ENCODE results near the gene SLC25A51.
A peak's percentile ranks its signal among the peaks of the same experiment; 100 is the strongest.

SLC25A51 gene

GRCh38 chr9:37936965-37937364 is 33.0 kb upstream of the SLC25A51 start:
- DNase-seq, result no peak

DNA sequence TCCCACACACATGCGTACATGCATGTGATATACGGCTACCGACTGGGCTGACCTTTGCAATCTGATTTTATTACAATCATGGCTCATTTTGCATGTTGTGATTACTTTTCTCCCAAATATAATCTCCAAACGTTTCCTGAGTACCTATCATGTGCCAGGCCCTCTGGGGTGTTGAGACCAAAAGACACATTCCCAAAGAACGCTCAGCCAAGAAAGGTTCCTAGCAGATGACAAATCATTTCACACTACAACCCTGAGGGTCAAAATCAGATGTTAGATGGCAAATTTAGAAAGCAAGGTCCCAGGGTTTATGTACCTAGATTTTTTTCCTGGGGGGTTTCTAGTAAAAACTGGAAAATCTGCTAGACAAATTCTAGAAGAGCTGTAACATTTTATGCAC is 32.4 kb upstream of the SLC25A51 start:
- DNase-seq, result no peak

- DNase-seq, result no peak
Measured at GRCh38 chr9:37935096-37935495, 31.2 kb upstream of the SLC25A51 start.

- no peak for DNase-seq
Measured at GRCh38 chr9:37931592-37931991, 27.7 kb upstream of the SLC25A51 start.

GRCh38 chr9:37929441-37929895 is 25.5 kb upstream of the SLC25A51 start:
- no peak for DNase-seq

GRCh38 chr9:37928552-37929430 is 24.9 kb upstream of the SLC25A51 start:
- DNase-seq, result no peak

GRCh38 chr9:37927601-37928551 is 23.9 kb upstream of the SLC25A51 start:
- no peak for DNase-seq

DNA sequence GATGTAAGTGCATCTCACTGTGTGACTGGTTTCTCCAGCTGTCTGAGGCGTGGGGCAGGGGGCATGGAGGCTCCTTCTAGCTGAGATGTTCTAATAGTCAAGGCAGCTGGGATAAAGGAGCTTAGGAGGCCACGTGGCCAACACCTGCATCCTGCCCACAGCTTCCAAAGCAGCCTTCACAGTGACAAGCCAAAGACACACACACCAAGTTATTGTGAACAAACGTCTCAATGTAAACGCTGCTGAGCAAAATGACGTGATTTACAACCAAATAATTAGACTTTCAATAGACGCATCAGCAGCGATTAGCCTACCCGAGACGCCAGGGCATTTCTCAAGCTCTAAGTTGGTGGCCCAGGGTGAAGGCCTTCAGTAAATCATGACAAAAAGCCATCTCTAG is 23.2 kb upstream of the SLC25A51 start:
- DNase-seq, result no peak

DNA sequence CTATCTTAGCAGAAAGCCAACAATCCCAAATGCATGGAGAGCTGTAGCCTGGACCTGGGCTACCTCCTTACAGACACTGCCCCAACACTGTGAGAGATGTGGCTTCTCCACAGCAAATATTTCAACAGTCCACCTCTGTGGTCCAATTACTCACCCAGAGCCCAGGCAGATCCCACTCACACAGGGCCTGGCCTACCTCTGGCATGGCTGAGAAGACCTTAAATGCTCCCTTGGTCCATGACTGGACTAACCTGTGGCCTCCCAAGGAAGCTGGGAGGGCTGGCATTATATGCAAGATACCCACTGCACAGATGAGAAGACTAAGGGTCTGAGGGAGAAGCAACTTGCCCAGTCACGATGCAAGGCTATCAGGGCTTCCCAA is 22.8 kb upstream of the SLC25A51 start:
- no peak for DNase-seq

DNA sequence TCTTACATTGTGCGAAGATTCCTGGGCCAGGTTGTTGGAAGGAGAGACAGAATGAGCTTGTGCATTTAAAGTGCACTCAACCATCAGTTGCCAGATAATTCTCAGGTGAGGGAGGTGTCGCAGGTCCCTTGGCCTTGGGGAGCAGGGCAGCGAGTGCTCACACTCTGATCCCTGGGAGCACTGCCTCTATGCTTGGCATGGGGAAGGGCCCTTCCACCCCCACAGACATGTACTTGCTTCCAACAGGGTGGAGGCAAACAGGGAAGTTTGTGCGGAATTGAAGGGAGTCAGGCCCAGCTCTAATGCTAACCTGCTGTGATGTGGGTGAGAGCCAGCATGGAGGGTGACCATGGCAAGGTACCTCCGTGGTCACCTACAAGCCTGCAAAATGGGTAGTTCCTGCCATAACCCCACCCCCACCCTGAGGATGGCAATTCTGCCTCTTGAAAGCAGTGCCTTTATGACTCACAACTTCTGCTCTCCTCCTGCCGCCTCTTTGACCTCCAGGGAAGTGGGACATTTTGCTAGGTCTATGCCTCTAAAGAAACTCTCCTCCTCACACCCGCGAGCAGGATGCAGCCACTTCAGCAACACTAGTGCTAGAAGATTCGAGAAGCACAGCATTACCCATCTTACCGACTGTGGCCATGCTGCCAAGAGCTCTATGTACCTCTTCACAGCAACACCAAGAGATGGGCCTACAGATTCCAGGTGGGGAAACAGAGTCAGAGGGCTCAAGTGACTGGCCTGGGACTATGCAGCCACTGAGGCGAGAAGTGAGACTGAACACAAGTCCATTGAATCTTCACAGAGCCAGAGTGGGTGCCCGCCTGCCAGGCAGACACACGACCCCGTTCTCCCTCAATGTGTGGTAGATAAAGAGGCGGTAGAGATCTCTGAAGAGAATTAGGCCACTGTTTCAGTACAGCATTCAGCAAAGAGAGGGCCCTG is 22.1 kb upstream of the SLC25A51 start:
- no peak for DNase-seq

DNA sequence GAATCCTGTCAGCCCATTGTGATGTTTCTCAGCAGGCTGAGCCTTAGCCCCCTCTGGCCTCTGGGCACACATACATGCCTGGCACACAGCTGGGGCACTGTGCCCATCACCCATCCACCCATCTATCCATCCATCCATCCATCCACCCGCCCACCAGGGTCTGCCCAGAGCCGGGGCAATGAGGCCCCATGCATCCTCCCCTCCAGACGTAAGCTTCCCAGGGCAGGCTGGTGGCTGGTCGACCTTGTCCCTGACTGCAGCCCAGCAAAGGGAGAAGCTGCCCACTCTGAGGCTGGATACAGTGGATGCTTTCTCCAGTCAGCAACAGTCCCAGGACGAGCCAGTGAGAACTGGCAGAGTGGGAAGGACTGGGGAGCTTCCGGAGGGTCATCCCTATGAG is 21.1 kb upstream of the SLC25A51 start:
- DNase-seq, result no peak

- no peak for DNase-seq
Measured at GRCh38 chr9:37924538-37924937, 20.6 kb upstream of the SLC25A51 start.

- no peak for DNase-seq
Measured at GRCh38 chr9:37923796-37924427, 20.0 kb upstream of the SLC25A51 start.

DNA sequence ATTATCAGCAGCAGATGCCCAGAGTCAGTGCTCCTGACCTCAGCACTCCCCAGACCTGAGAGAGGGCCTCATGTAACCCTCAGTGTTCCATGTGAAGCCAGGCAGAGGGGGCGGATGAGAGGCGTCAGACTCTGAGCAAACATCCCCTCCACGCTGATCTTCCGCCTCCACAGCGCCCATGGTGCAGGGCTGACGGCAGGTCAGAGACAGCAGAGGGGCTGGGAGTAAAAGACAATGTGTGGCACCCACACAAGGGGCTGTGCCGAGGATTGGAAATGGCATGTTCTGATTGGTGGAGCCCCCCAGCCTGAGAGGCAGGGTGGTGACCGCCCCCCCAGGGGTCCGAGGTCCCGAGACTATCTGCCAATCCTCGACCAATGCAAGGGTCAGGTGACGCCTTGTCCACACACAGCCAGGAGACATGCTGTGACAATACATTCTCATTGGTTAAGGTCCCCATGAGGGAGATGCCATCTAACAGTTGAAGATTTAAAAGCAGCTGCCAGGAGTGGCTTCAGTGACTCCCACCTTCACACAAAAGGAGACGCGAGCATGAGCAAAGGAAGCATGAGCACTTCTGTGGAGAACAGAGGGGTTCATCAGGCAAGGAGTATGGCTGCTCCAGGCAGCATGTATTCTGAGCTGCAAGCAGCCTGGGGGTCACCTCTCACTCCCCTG is 19.3 kb upstream of the SLC25A51 start:
- no peak for DNase-seq

GRCh38 chr9:37922363-37923117 is 18.6 kb upstream of the SLC25A51 start:
- DNase-seq, result peak; percentile 25

DNA sequence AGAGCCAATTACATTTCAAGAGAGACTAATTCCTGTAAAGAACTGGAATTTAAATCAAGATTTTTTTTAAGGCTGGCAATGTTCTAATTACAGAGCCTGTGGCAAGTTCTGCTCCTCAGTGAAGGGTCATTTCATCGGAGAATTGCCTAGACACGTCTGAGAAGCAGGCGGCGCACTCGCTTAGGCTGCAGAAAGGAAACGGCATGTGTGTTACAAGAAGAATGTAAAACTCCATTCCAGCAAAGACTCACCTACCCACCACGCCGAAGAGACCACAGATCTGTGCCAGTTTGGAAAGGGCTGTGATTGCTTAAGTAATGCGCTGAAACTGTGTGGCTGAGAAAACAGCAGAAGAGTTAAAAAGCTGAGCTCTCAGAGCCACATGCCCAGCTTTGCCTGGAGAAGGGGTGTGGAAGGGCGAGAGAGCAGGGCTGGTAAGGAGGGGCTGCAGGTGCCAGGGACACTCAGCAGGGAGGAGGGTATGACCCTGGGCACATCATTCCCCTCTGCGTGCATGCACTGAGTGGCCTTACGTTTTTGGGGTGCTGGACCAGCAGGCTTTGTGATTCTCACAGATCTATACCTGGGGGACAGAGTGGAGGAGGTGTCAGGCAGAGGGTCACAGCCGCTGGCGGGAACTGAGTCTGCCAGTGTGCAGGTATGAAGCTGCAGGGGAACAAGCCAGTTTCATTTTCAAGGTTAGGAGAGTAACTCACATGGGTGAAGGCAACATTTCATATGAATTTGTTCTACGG is 17.8 kb upstream of the SLC25A51 start:
- peak; percentile 20 for DNase-seq

DNA sequence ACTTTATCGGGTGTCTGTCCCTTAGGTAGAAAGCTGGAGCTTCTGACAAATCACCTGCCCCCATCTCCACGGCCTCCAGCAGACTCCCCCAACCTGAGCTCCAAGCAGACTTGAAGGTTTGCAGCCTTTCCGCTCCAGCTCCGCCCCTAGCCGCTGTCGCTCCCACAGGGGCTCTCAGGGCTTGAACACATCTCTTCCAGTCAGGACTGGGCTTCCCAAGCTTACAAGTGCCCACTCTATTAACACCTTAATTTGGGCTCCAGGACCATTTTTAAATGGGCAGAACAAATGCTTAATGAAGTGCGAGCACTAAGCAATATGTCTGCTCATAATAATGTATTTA is 17.2 kb upstream of the SLC25A51 start:
- DNase-seq, result no peak

GRCh38 chr9:37920471-37921167 is 16.7 kb upstream of the SLC25A51 start:
- DNase-seq, result no peak

- DNase-seq, result no peak
Measured at GRCh38 chr9:37919956-37920335, 16.0 kb upstream of the SLC25A51 start.
